SHP77 treated with DMSO at 0.1 percent for 48 hours (cell line): ENCODE data around the gene DYNLRB1.
"Not testable (repeated sequence)": the region's sequence is repeated elsewhere in the genome, so short reads cannot be mapped to it uniquely, and the experiment has no call there.

ENCODE experiments used
- DNase-seq: peaks from one replicate; lab custom pipeline; 2025; lab: John Stamatoyannopoulos, UW

The DYNLRB1 gene

GRCh38 chr20:34516247-34517113 lies at the start of gene DYNLRB1:
Gene DYNLRB1 (plus strand): TSS chr20:34516422. CDS start chr20:34516459, 37 bp downstream.
- peak; percentile 82 for DNase-seq

- DNase-seq: no peak
Measured at GRCh38 chr20:34468951-34469350, 47.3 kb upstream of the DYNLRB1 start.

GRCh38 chr20:34472246-34472925 lies 43.8 kb upstream of the DYNLRB1 start:
- DNase-seq: no peak

GRCh38 chr20:34473262-34473883 lies 42.8 kb upstream of the DYNLRB1 start:
- no peak for DNase-seq

GRCh38 chr20:34475979-34476736 lies 40.1 kb upstream of the DYNLRB1 start:
- no peak for DNase-seq

GRCh38 chr20:34479627-34480026 lies 36.6 kb upstream of the DYNLRB1 start:
- DNase-seq: no peak

- not testable (repeated sequence) for DNase-seq
Measured at GRCh38 chr20:34482154-34482553, 34.1 kb upstream of the DYNLRB1 start.

GRCh38 chr20:34483585-34484220 lies 32.5 kb upstream of the DYNLRB1 start:
- DNase-seq: not testable (repeated sequence)

- no peak for DNase-seq
Measured at GRCh38 chr20:34485068-34485634, 31.1 kb upstream of the DYNLRB1 start.

GRCh38 chr20:34491226-34491931 lies 24.8 kb upstream of the DYNLRB1 start:
- DNase-seq: no peak

- DNase-seq: no peak
Measured at GRCh38 chr20:34491932-34492509, 24.2 kb upstream of the DYNLRB1 start.

GRCh38 chr20:34493646-34494045 lies 22.6 kb upstream of the DYNLRB1 start:
- DNase-seq: no peak

- no peak for DNase-seq
Measured at GRCh38 chr20:34495307-34495706, 20.9 kb upstream of the DYNLRB1 start.

- DNase-seq: no peak
Measured at GRCh38 chr20:34495916-34496315, 20.3 kb upstream of the DYNLRB1 start.

- not testable (repeated sequence) for DNase-seq
Measured at GRCh38 chr20:34497596-34497995, 18.6 kb upstream of the DYNLRB1 start.

GRCh38 chr20:34500823-34501222 lies 15.4 kb upstream of the DYNLRB1 start:
- no peak for DNase-seq

GRCh38 chr20:34506480-34506879 lies 9.7 kb upstream of the DYNLRB1 start:
- no peak for DNase-seq

GRCh38 chr20:34507702-34508413 lies 8.4 kb upstream of the DYNLRB1 start:
- DNase-seq: no peak

GRCh38 chr20:34510575-34510974 lies 5.6 kb upstream of the DYNLRB1 start:
- DNase-seq: no peak

GRCh38 chr20:34511891-34512265 lies 4.3 kb upstream of the DYNLRB1 start:
- no peak for DNase-seq
